Left ventricle myocardium superior (tissue), 1 donor: ENCODE results near the gene AIDA. TPM values are rescaled to one million over a fixed set of nuclear protein-coding genes. Genes with fewer than 3 reads are reported as not detected.
"Not testable (repeated sequence)": the region's sequence is repeated elsewhere in the genome, so short reads cannot be mapped to it uniquely, and the experiment has no call there.

ENCODE experiments used
- ATAC-seq: fragments of 200-7000 bp; cut with Tn5 transposase; one replicate; pipeline ENCODE4 v1.9.1; 2020; ENCODE audit warnings: mild to moderate bottlenecking, moderate library complexity
- DNase-seq: peaks from one replicate; pipeline ENCODE4 v3.0.0-alpha.2; 2020
- intact Hi-C: fragments of 100-400 bp; cut with micrococcal nuclease; formaldehyde crosslinking; loops from one replicate; pipeline ENCODE4 v1.11.0; 2022
- long read RNA-seq: library from polyadenylated mRNA; unstranded; transcript quantifications from one replicate; pipeline ENCODE4 v2.0.0, GENCODE V29; 2021
- total RNA-seq: library from RNA; stranded (reverse); fragmentation: NEBNext Ultra II Directional; extraction: Animal tissue kit (Norgen Biotek cat#: 25700); gene quantifications from one replicate; pipeline ENCODE4 v1.2.1, GENCODE V29; 2021
- donor health status: DM: no; HTN: yes; CAD: no; lungs with severe emphysema.

The AIDA gene
- total RNA-seq, result 52.7 TPM
- long read RNA-seq, transcript AIDA-201 (10 exons, 3,008 nt), result major isoform, 72 of 81 reads
- long read RNA-seq, partial matches to known transcripts, result 5 of 81 reads
- long read RNA-seq, other reads (novel, unspliced or antisense), result 4 of 81 reads

- peak; percentile 98 for DNase-seq
- peak; percentile 96 for ATAC-seq
- intact Hi-C loops, result no loop called here
These were observed at the start of gene AIDA, which contains the start of gene BROX for GRCh38 chr1:222712253-222713090. AIDA (minus strand) TSS chr1:222712491; CDS start chr1:222712317, 174 bp downstream. BROX (plus strand) TSS chr1:222712564; CDS start chr1:222715700, 3,136 bp downstream.

- ATAC-seq (no peak), DNase-seq (no peak)
- intact Hi-C loops, result no loop called here
These were observed 48.8 kb upstream of the AIDA start for GRCh38 chr1:222761083-222761482.

- intact Hi-C loops, result no loop called here
- DNase-seq, result no peak
- no peak for ATAC-seq
These were observed 47.3 kb upstream of the AIDA start for GRCh38 chr1:222759451-222760035.

- no peak for DNase-seq
- ATAC-seq, result peak; percentile 69
- intact Hi-C loops, result no loop called here
These were observed 45.5 kb upstream of the AIDA start for GRCh38 chr1:222757646-222758268.

- peak; percentile 68 for DNase-seq
- intact Hi-C loops, result no loop called here
- peak; percentile 93 for ATAC-seq
These were observed 42.3 kb upstream of the AIDA start for GRCh38 chr1:222754366-222755139.

- ATAC-seq (no peak), DNase-seq (no peak)
- intact Hi-C loops, result no loop called here
These were observed 39.0 kb upstream of the AIDA start for GRCh38 chr1:222751255-222751654.

GRCh38 chr1:222750651-222751050 lies 38.4 kb upstream of the AIDA start:
- intact Hi-C loops, result no loop called here
- DNase-seq (no peak), ATAC-seq (no peak)

- DNase-seq (no peak), ATAC-seq (no peak)
- intact Hi-C loops, result no loop called here
These were observed 37.6 kb upstream of the AIDA start for GRCh38 chr1:222749927-222750326.

- intact Hi-C loops, DNase-seq, ATAC-seq: not testable (repeated sequence)
These were observed 29.6 kb upstream of the AIDA start for GRCh38 chr1:222741630-222742457.

GRCh38 chr1:222739929-222740328 lies 27.6 kb upstream of the AIDA start:
- DNase-seq (no peak), ATAC-seq (no peak)
- intact Hi-C loops, result loop anchor here (5.0 kb wide), 1 partner anchor 342 kb away; no protein-coding TSS in a partner anchor

- DNase-seq (no peak), ATAC-seq (peak; percentile 38)
- intact Hi-C loops, result loop anchor here (5.0 kb wide), 1 partner anchor 343 kb away; no protein-coding TSS in a partner anchor
These were observed 27.2 kb upstream of the AIDA start for GRCh38 chr1:222739465-222739864.

- ATAC-seq (no peak), DNase-seq (no peak)
- intact Hi-C loops, result loop anchor here (5.0 kb wide), 1 partner anchor 345 kb away; no protein-coding TSS in a partner anchor
These were observed 24.7 kb upstream of the AIDA start, which contains the start of gene FAM177B for GRCh38 chr1:222736972-222737371. FAM177B (plus strand) TSS chr1:222737202; CDS start chr1:222746546, 9,344 bp downstream.

- intact Hi-C loops, result loop anchor here (5.0 kb wide), 1 partner anchor 346 kb away; no protein-coding TSS in a partner anchor
- ATAC-seq (no peak), DNase-seq (no peak)
These were observed 24.2 kb upstream of the AIDA start for GRCh38 chr1:222736470-222736869.

- ATAC-seq (no peak), DNase-seq (no peak)
- intact Hi-C loops, result loop anchor here (5.0 kb wide), 1 partner anchor 348 kb away; no protein-coding TSS in a partner anchor
These were observed 22.4 kb upstream of the AIDA start for GRCh38 chr1:222734740-222735139.

- intact Hi-C loops, result no loop called here
- no peak for DNase-seq
- ATAC-seq, result no peak
These were observed 20.2 kb upstream of the AIDA start for GRCh38 chr1:222732216-222733159.

GRCh38 chr1:222730866-222731265 lies 18.6 kb upstream of the AIDA start:
- DNase-seq, result no peak
- intact Hi-C loops, result no loop called here
- ATAC-seq, result no peak

- intact Hi-C loops, result loop anchor here (10.0 kb wide), 1 partner anchor 74 kb away; no protein-coding TSS in a partner anchor
- DNase-seq, result no peak
- no peak for ATAC-seq
These were observed 16.5 kb upstream of the AIDA start for GRCh38 chr1:222728746-222729145.
